Left ventricle myocardium inferior (tissue), 1 donor: ENCODE data around the gene MPC1. TPM values are rescaled to one million over a fixed set of nuclear protein-coding genes. Genes with fewer than 3 reads are reported as not detected.

Experiments used
- DNase-seq: peaks from one replicate; pipeline ENCODE4 v3.0.0-alpha.2; 2020
- H3K27ac ChIP-seq: fragments of 200-600 bp; replicated peaks from 2 replicates; pipeline ENCODE4 v1.8.0; 2021
- H3K27me3 ChIP-seq: fragments of 200-600 bp; 2 replicates; pipeline ENCODE4 v1.8.0; 2021; ENCODE audit warnings: low read depth
- H3K36me3 ChIP-seq: fragments of 200-600 bp; 2 replicates; pipeline ENCODE4 v1.8.0; 2021
- H3K4me1 ChIP-seq: fragments of 200-600 bp; 2 replicates; pipeline ENCODE4 v1.8.0; 2021
- H3K4me3 ChIP-seq: fragments of 200-600 bp; 2 replicates; pipeline ENCODE4 v1.8.0; 2021; ENCODE audit warnings: mild to moderate bottlenecking, moderate library complexity
- H3K9me3 ChIP-seq: fragments of 200-600 bp; replicated peaks from 2 replicates; pipeline ENCODE4 v1.8.0; 2021
- CTCF ChIP-seq: fragments of 200-600 bp; IDR thresholded peaks from 2 replicates; pipeline ENCODE4 v1.8.0; 2021; ENCODE audit warnings: antibody characterized with exemption, mild to moderate bottlenecking, borderline replicate concordance
- intact Hi-C: fragments of 100-400 bp; cut with micrococcal nuclease; formaldehyde crosslinking; loops from one replicate; pipeline ENCODE4 v1.11.0; 2022
- total RNA-seq: library from RNA; stranded (reverse); fragmentation: NEBNext Ultra II Directional; extraction: Animal tissue kit (Norgen Biotek cat#: 25700); gene quantifications from one replicate; pipeline ENCODE4 v1.2.1, GENCODE V29; 2021
- donor health status: DM: no; HTN: yes; CAD: no; lungs with severe emphysema.

Gene MPC1
- total RNA-seq, 1 donor from 2014 or later, result 531 TPM

- no peaks in the 10 kb centered on the region for H3K4me1 ChIP-seq
- intact Hi-C loops, result no loop called here
- H3K9me3 ChIP-seq, result no peaks in the 10 kb centered on the region
- H3K27me3 ChIP-seq, result no peaks in the 10 kb centered on the region
- DNase-seq, result no peak
- no peak for TF ChIP-seq CTCF
- H3K27ac ChIP-seq, result no peak overlapping the region
- H3K4me3 ChIP-seq, result no peak overlapping the region
- H3K36me3 ChIP-seq, result peaks cover 63% of the 10 kb centered on the region
Measured at GRCh38 chr6:166412156-166412910, 29.6 kb upstream of the MPC1 start.

GRCh38 chr6:166411721-166412151, 29.0 kb upstream of the MPC1 start:
- Histone ChIP-seq H3K36me3 (peaks cover 57% of the 10 kb centered on the region), H3K27ac (no peak overlapping the region), H3K4me3 (no peak overlapping the region), H3K4me1 (no peaks in the 10 kb centered on the region), H3K9me3 (no peaks in the 10 kb centered on the region), H3K27me3 (no peaks in the 10 kb centered on the region)
- intact Hi-C loops, result no loop called here
- TF ChIP-seq CTCF, result no peak
- DNase-seq, result no peak

GRCh38 chr6:166411271-166411670, 28.5 kb upstream of the MPC1 start:
- Histone ChIP-seq H3K36me3 (peaks cover 54% of the 10 kb centered on the region), H3K27ac (no peak overlapping the region)
- intact Hi-C loops, result no loop called here

GRCh38 chr6:166410426-166410935, 27.7 kb upstream of the MPC1 start:
- Histone ChIP-seq H3K4me3 (no peak overlapping the region), H3K27ac (no peak overlapping the region), H3K4me1 (no peaks in the 10 kb centered on the region), H3K27me3 (no peaks in the 10 kb centered on the region), H3K36me3 (peaks cover 47% of the 10 kb centered on the region), H3K9me3 (no peaks in the 10 kb centered on the region)
- DNase-seq, result no peak
- intact Hi-C loops, result no loop called here
- no peak for TF ChIP-seq CTCF

More at GRCh38 chr6:166411271-166411670, 28.5 kb upstream of the MPC1 start:
- H3K9me3 ChIP-seq, result no peaks in the 10 kb centered on the region
- no peak overlapping the region for H3K4me3 ChIP-seq
- DNase-seq, result no peak
- TF ChIP-seq CTCF, result no peak
- H3K4me1 ChIP-seq, result no peaks in the 10 kb centered on the region
- no peaks in the 10 kb centered on the region for H3K27me3 ChIP-seq

GRCh38 chr6:166408936-166409755, 26.4 kb upstream of the MPC1 start:
- DNase-seq, result no peak
- TF ChIP-seq CTCF, result no peak
- intact Hi-C loops, result loop anchor here (10.0 kb wide), 1 partner anchor 94 kb away; no protein-coding TSS in a partner anchor
- no peak overlapping the region for H3K27ac ChIP-seq
- H3K4me1 ChIP-seq, result no peaks in the 10 kb centered on the region
- no peaks in the 10 kb centered on the region for H3K9me3 ChIP-seq
- H3K27me3 ChIP-seq, result no peaks in the 10 kb centered on the region
- no peak overlapping the region for H3K4me3 ChIP-seq
- peaks cover 35% of the 10 kb centered on the region for H3K36me3 ChIP-seq
